Lower leg skin (tissue), 3 donors: ENCODE measurements around the gene PTCH2.

Experiments
- CTCF ChIP-seq, 3 donors: fragments of 450-650 bp; IDR thresholded peaks; one replicate each; pipeline ENCODE4 v1.5.1; 2016; ENCODE audit warnings: antibody characterized with exemption in 3 of 3, mild to moderate bottlenecking in 3 of 3, moderate library complexity in 2 of 3
- POLR2A ChIP-seq, 2 donors: fragments of 450-650 bp; IDR thresholded peaks; one replicate each; pipeline ENCODE4 v1.6.1; 2016 to 2017; ENCODE audit warnings: antibody characterized with exemption in 2 of 2, mild to moderate bottlenecking in 1 of 2, moderate library complexity in 1 of 2

GRCh38 chr1:44821240-44821715, 21.8 kb downstream of the PTCH2 start:
- no peak for TF ChIP-seq POLR2A (IDR thresholded peaks at IDR 0.05)
- no peak for TF ChIP-seq CTCF (IDR thresholded peaks at IDR 0.05)
